Mesenteric fat pad (tissue), 1 donor: ENCODE measurements around the gene KCNQ5. TPM values are rescaled to one million over a fixed set of nuclear protein-coding genes. Genes with fewer than 3 reads are reported as not detected.

Experiments used
- DNase-seq: peaks from one replicate; pipeline ENCODE4 v3.0.0-alpha.2; 2020; ENCODE audit warnings: low spot score
- total RNA-seq: library from RNA; stranded (reverse); fragmentation: NEBNext Ultra II Directional; extraction: Animal tissue kit (Norgen Biotek cat#: 25700); gene quantifications from one replicate; pipeline ENCODE4 v1.2.1, GENCODE V29; 2021
- donor health status: DM: yes; HTN: yes; CAD: no.

Gene KCNQ5
- total RNA-seq, 1 donor from 2014 or later, result not detected

DNA sequence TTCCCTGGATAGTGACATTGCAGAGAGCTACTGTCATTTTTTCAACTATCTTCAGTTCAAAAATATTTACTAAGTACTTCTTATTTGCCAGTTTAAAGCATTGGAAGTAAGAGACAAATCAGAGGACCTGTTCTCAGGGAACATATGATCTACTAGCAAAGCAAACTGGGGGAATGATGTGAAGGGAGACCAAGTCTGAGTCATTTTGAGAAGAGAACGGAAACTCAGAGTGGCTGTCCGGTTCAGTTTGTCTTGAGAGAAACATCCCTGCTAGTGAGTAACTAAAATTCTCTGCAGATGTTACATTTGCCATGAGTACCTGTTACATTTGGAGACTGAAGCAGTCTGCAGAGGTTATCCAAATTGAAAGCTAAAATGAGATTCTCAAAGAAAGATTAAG lies 118.3 kb downstream of the KCNQ5 start:
- no peak for DNase-seq

DNA sequence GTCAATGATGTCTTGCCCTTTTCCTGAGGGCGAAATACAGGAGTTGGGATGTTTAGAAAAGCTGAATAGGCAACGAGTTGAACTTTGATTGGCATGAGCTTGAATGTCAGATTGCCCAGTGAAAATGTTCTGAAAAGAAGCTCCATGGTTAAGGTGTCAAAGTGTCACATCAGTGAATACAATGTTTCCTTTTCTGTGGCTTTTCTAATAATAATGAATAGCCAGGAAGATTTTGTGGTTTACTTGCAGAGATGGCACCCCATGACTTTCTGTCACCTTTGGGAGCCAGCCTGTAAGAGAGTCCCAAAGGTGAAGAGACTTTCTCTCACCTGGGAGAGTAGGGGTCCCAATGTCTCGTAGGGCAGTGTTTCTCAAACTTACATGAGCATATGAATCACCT lies 119.2 kb downstream of the KCNQ5 start:
- no peak for DNase-seq

DNA sequence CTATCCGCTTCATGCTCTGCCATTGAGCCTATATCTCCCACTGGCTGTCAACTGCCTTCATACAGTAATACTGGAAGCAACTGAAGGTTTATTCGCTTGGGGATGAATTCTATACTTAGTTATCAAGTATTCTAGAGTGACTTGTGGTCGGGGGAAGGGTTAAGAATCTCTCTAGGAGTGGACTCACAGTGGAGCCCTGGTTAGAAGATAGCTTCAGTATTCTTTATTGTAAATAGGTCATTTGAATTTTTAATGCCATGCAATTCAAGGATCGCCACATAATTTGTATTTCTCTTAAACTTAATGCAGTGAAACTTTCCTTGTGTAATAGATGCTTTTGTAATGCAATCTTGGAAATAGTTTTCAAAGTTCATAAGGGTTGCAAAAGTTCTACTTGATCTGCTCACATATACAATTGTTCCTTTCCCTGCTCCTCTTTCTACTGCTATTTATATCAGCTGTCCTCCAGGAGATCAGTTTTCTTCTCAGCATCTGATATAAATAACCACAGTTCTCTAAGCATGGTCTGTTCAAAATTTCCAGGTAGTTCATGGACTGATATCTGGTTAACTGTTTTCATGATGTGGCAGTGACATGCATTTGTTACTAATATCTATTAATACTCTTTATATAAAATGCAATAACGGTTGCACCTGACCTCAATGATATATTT lies 120.3 kb downstream of the KCNQ5 start:
- DNase-seq, result no peak

DNA sequence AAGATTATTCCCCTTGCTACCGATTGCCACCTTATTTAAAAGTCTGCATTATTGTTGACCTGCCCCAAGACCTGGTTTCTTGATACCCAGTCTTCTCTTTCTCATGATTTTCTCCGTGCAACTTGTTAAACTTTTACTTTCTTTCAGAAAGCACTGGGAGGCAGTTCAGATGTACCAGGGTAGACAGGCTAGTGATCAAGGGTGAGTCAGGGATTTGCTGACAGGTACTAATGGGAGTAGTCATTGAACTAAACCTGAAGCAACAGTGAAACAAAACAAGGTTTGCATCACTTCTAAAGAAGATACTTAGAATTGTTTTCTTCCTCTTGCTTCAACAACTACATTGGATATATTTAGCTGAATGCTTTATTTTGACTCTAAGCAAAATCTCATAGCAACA lies 124.4 kb downstream of the KCNQ5 start:
- DNase-seq, result no peak

DNA sequence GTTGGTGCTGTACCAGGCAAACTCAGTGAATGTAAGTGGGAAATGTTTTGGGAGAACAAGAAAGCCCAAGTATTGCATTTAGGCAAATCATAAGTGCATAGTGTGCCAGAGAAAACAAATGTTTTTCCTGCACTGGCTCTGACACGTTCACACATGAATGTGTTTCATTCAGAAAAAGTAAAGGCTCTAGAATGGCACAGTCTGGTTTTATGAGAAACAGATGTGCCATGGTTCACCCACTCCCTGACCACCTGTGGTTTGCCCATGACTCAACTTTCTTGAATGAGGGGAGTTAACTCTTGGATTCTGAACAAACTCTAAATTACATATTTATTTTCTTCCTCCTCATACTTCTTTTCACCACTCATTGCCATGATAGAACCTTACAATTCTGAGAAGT lies 126.9 kb downstream of the KCNQ5 start:
- no peak for DNase-seq

DNA sequence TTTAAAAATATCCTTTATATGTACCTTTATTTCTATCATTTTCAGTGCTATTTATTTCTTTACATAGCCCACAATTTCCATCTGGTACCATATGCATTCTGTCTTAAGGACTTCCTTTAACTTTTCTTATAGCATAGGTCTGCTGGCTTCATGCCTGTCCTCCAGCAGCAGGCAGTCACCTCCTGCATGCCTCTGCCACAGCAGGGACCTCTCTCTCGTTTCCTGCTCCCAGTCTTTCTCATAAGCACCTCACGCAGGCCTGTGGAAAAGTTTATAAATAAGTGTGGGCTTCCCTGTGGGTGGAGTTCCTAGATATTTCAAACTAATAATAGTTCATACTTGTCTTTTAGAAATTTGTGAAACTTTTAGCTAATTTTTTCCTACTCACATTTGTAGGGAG lies 133.9 kb downstream of the KCNQ5 start:
- DNase-seq, result no peak

DNA sequence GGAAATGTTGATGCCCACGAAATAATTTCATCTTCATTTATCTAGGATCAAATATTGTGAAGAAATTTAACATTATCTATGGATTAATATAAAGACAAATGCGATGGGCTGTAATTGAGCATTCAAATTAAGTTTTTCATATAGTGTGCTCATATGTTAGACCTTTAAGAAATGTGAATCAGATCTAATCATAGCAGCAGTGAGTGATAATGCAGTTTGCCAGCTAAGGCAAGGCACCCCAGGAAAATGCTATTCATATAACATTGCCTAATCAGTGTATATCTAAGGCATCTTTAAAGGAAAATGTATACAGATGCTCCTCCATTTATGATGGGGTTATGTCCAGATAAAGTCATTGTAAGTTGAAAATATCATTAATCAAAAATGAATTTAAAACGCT lies 135.2 kb downstream of the KCNQ5 start:
- DNase-seq, result no peak

DNA sequence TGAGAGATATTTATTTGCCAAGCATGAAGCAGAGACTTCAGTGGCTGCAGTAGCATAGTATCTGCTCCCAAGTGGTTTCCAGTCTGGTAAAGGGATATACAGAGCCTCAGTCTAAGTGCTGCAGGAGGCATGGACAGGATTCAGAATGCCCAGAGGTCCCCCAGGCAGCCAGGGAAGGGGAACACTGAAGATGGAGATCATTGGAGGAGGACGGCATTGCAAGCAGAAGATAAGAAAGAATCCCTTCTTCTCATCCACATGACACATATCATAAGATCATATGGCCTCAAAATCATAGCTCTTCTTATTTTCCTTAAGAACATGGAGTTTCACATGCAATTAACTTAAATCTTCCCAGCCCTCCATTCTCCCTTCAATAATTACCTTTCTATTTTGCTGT lies 136.1 kb downstream of the KCNQ5 start:
- DNase-seq, result no peak

DNA sequence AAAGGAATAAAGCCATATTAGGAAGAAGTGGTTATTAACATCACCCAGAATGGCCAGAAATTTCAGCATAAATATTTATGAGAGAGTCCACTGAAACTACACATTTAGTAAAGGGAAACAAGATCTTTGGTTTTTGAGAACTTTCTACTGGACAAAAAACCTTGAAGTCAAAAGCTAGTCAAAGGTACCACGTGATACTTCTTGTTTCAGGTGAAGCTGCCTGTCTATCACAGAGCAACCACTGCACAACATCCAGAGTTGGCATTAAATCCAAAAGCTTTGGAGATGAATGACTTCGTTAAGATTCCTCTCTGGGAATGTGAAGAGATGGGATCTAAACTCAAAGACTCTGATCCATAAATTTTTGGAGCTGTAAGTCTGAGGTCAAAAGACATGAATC lies 137.0 kb downstream of the KCNQ5 start:
- DNase-seq, result no peak

DNA sequence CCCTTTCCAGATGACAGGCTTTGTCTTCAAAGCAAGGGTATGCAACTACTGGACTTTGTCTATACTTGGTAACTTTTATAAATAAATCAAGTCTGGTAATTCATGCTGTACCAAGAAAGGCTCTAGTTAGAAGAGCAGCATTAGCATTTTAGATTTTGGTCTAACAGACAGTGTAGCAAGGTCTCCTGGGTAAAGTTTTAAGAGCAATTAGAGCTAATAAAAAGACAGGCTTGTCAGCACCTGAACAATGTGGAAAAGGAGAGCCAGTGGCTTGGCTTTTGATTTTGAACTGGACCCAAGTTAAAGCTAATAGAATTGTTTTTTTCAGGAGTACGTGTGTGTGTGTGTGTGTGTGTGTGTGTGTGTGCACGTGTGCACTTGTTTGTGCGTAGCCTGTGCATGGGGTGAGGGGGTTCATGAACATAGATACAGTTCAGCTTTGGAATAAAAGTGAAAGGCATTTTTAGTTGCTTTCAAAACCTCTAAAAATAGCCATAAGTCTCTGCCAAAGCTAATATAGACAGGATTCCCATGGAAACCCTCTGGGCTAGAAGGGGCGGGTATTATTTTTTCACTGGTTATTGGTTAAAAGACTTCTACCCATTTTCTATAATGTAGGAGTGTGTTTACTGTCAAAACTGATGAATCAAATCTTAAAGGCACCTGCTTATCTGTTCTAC lies 138.4 kb downstream of the KCNQ5 start:
- no peak for DNase-seq

DNA sequence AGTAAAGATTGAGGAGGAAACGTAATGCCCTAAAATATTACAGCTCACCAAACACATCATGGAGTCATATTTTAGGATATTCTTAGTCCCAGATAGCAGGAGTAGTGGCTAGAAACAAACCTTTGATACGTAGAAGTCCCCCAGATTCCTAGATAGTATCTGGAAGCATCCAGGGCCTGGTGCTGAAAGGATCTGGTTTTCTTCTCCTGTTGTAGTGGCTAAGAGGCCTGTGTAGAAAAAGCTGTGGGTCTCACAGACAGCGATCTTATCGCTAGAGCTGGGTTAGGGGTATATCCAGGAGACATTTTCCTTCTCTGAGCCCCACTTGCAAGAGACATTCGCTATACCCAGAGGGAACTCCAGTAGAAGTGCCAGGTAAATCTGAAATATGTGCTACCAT lies 139.9 kb downstream of the KCNQ5 start:
- no peak for DNase-seq

DNA sequence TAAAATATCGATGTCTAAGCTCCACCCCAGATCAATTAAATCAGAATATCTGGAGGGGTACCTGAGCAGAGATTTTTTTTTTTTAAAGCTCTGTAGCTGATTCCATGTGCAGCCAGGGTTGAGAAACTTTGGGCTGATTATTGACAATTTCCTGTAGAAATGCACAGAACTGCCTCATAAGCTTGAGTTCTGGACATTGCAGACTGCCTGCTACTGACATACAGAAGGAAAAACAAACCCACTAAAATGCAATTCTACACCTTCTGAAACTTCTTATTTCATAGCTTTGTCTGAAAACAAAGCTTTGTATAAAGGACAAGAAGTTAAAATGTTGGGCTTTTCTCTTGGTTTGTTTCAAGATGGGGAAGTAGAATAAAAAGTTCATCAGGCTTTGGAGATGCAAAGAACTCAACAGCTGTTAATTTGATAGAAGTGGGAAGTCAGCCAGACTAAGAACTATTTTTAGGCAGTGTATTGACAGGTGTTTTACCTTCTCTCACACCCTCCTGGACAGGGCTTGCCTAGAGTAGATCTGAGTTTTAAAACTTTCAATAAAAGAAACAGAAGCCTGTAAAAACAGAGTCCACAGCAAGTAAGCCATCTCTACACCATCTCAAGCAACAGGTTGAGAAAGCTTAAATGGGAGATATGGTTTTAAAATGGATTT lies 147.7 kb downstream of the KCNQ5 start:
- no peak for DNase-seq

DNA sequence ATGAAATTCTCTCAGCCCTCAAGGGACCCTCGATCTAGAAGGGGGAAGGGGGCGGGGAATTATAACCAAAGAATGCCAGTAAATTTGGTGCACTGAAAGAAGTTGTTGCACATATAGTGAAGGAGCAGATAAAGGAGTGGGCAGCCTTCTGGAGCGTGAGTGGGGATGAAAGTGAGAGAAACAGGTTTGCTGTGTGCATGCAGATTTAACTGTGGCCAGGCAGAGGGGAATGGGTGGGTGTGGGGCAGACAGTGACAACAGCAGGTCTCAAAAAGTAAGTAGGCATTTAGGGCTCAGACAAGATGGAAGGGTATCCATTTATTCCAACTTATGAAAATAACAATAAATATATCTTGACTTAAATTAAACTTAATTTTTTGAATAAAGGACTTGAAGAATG lies 149.1 kb downstream of the KCNQ5 start:
- no peak for DNase-seq

DNA sequence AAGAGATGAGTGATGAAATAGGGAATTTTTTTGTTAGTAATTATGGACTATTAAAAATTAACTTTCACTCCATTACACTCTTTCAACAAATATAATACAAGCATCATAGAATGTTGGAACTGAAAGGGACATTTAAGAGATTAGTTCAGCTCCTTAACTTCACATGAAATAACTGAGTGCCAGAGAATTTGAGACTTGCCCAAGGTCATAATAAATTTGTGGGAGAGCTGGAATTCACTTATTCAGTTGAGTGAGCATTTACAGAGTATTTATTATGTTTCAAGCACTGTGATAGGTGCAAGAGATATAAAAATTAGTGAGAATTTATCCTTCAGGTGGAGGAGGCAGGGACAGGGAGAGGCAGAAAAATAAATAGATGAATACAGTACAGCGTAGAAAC lies 154.6 kb downstream of the KCNQ5 start:
- DNase-seq, result no peak

DNA sequence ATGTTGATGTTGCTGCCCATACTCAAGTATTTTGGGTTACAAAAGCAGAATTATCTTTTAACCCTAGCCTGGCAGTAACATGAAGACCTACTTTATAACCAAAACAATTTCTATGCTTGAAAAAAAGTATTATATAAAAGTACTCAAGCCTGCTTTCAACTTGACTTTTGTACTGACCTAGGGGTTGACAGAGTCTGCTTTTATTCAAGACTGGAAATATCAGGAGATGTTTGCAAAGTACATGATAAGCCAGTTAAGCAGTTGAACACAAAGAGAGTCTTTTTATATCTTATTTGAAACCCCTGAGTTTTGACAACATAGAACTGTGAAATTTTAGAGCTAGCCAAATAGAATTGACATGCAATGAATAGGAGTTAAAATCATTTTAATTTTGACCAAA lies 159.8 kb downstream of the KCNQ5 start:
- DNase-seq, result no peak

DNA sequence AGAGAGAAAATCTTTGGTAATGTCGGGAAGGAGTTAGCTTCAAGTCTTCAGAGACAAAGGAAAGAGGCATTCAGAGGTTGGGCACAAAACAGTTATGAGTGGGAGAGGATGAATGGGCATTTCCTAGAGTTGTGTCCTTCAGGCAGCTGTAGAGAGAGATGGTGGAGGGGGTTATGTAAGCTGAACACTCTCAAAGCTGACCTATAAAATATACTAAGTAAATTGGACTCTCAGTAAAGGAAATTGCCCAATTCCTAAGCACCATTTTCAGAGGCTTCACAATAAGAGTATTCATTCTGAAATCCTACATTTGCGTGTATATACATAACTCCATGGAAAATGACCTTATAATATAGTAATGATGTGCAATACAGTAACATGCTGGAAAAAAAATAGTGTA lies 161.2 kb downstream of the KCNQ5 start:
- no peak for DNase-seq

DNA sequence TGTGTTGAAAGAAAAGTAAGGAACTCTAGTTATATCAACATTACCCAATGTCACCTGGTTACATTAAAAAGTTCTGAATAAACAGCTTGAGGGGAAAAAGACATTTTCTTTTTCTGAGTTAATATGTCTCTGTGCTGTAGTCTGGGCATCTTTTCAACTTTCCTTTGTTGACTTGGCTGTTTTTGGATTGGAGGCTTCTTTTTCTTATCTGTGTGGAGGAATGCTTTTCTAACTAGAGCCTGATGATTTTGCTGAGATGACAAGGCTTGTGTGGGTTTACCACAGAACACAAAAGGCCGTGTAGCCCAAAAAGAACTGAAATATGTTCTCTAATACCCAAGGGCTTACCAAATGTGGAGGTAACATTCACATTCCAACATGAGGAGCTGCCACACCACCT lies 161.8 kb downstream of the KCNQ5 start:
- DNase-seq, result no peak

DNA sequence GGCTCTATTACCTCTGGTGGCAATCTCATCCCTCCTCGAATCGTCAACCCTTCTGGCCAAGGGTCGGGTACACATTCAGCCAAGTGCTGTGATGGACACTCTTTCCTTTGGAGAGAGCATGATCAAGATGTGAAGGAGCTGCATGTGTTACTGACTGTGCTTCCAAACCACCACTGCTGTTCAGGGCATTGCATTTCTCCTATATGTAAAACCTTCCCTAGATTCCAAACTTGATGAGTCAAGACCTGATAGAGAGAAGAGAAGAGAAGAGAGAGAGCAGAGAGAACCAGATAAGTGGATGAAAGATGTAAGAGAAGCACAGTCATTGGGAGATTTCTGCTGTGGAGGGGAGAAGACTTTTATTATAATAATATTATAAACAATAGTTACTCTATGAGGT lies 162.2 kb downstream of the KCNQ5 start:
- DNase-seq, result no peak

DNA sequence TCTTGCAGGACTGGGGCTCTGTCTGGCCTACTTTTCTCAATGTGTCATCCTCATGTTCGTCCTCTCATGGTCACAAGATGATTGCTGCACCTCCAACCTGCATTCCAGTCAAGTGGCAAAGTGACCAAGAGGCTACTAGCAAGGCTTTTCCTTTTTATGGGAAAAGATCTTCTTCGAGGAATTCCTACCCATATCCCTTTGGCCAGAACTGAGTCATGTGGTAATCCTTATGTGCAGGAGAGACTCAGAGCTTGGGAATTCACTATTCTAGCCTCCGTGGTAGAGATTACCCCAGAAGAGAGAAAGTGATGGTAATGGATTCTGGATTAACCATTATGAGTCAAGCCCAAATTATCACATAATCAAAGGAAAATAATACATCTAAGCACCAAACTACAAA lies 162.7 kb downstream of the KCNQ5 start:
- DNase-seq, result no peak

DNA sequence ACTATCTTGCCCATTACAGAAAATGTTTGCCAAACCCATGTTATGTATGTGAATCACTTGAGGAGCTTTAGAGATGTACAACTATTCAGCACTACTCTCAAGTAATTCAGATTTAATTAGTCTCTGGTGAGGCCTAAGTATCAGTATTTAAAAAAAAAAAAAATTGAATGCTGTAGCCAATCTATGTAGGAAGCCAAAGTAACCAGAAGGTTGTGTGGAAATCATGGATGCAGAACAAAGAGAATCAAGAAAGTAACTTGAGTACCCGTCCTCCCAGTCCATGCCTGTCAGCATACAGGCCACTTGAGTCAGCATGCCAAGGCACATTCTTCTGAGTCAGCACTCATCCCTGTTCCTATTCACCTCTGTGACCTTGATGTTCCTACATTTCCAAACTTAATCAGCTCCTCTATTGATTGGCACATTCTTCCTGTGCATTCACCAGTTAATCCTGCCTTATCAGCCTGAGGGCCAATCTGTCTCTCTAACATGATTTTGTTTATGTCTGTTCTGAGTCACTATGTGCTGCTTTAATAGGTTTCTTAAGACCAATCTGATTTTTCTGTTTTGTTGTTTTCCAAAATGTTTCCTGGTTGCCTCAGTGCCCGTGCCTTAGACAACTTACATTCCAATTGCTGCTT lies 165.6 kb downstream of the KCNQ5 start:
- DNase-seq, result no peak

DNA sequence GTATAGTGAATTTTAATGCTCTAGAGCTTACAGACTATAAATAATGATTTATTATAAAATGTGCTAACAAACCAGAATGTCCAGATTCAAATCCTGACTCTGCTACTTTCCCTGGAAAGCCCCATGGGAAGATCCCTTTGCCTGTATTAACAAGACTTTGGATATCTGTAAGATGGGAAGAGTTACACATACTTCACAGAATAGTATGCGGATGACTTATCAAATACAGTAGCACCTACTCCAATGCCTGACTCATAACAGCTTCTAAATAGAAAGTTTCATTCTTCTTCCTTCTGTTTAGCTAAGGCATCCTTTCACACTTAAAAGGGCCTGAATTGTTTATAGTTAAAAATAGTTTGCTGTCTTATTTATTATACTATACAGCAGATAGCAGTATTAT lies 166.3 kb downstream of the KCNQ5 start:
- DNase-seq, result no peak

DNA sequence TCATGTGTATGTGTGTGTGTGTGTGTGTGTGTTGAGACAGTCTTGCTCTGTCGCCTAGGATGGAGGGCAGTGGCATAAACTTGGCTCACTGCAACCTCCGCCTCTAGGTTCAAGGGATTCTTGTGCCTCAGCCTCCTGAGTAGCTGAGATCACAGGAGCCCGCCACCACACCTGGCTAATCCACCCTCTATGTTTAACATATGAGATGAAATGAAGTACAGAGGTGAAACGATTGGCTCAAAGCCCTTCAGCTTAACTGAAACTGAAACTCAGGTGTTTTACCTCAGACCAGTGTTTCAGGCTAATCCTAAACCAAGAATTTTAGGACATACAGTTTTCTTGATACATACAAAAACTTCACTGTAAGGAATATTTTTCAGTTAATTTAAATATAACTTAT lies 167.3 kb downstream of the KCNQ5 start:
- DNase-seq, result no peak
